Thyroid gland (tissue), 4 donors: ENCODE data around the gene LCP1. TPM values are rescaled to one million over a fixed set of nuclear protein-coding genes. Genes with fewer than 3 reads are reported as not detected.
A peak's percentile ranks its signal among the peaks of the same experiment; 100 is the strongest.

Source experiments
- DNase-seq, 2 donors: peaks; one replicate each; pipeline ENCODE4 v3.0.0-alpha.2; 2019
- H3K27ac ChIP-seq, 3 donors: fragments of 200-600 bp; sonication (generic); 1 replicate in 2 of 3; 2 replicates in 1 of 3; pipeline ENCODE4 v1.5.1; 2016 to 2019; ENCODE audit warnings: mild to moderate bottlenecking in 1 of 3, moderate library complexity in 1 of 3
- H3K27me3 ChIP-seq: fragments of 200-600 bp; sonication (generic); one replicate; pipeline ENCODE4 v1.5.1; 2019
- H3K36me3 ChIP-seq, 2 donors: fragments of 200-600 bp; sonication (generic); one replicate each; pipeline ENCODE4 v1.5.1; 2016 to 2019
- H3K4me1 ChIP-seq, 2 donors: fragments of 200-600 bp; sonication (generic); one replicate each; pipeline ENCODE4 v1.5.1; 2017 to 2019
- H3K4me3 ChIP-seq, 3 donors: fragments of 200-600 bp; sonication (generic); replicated peaks in 1 of 3; 1 replicate in 2 of 3; 2 replicates in 1 of 3; pipeline ENCODE4 v1.5.1; 2016; ENCODE audit warnings: mild to moderate bottlenecking in 1 of 3
- H3K9me3 ChIP-seq: fragments of 200-600 bp; sonication (generic); one replicate; pipeline ENCODE4 v1.5.1; 2017
- CTCF ChIP-seq, 6 experiments: fragments of 200-600 bp in 3 of 6; fragments of 450-650 bp in 3 of 6; sonication (generic) in 3 of 6; IDR thresholded peaks; one replicate each; pipeline ENCODE4 v1.5.1; 2016 to 2019; ENCODE audit warnings: antibody characterized with exemption in 6 of 6, mild to moderate bottlenecking in 2 of 6, inconsistent platforms in 1 of 6, moderate library complexity in 1 of 6
- POLR2A ChIP-seq, 2 donors: fragments of 450-650 bp; IDR thresholded peaks; one replicate each; pipeline ENCODE4 v1.6.1; 2017; ENCODE audit warnings: antibody characterized with exemption in 2 of 2, mild to moderate bottlenecking in 2 of 2, moderate library complexity in 1 of 2
- WGBS, 2 donors: methylation state at CpG; one replicate each; pipeline ENCODE4 v1.1.5; 2017; 5-methylcytosine and 5-hydroxymethylcytosine counted together
- intact Hi-C: fragments of 100-400 bp; cut with DNase I; formaldehyde crosslinking; loops from one replicate; pipeline ENCODE4 v1.15.1; 2023
- total RNA-seq, 4 donors: library from RNA; depleted of rRNA; stranded (reverse); fragments of >200 nt; gene quantifications; one replicate each; pipeline ENCODE4 v1.2.3, GENCODE V29; 2016

The LCP1 gene
- total RNA-seq, 4 donors from 2014 or later = 8.7 to 27.3 (median 11.9) TPM

- intact Hi-C loops = no loop called here
Measured at GRCh38 chr13:46134494-46134893, 47.5 kb downstream of the LCP1 start.

GRCh38 chr13:46132109-46132508 is 49.9 kb downstream of the LCP1 start:
- intact Hi-C loops = no loop called here
- Histone ChIP-seq H3K4me1 (peaks cover 15 to 22% of the 10 kb centered on the region in 2 donors), H3K4me3 (no peak overlapping the region), H3K9me3 (no peaks in the 10 kb centered on the region), H3K36me3 (no peaks in the 10 kb centered on the region), H3K27ac (no peak overlapping the region), H3K27me3 (no peaks in the 10 kb centered on the region)
- 87 to 96% methylated on average over 3 of the region's 3 CpGs for WGBS, 2 donors
- DNase-seq = no peak
- TF ChIP-seq CTCF (IDR thresholded peaks at IDR 0.05) (no peak), POLR2A (IDR thresholded peaks at IDR 0.05) (no peak)

More at GRCh38 chr13:46134494-46134893, 47.5 kb downstream of the LCP1 start:
- no peaks in the 10 kb centered on the region for H3K27me3 ChIP-seq
- peaks cover 15 to 22% of the 10 kb centered on the region in 2 donors for H3K4me1 ChIP-seq
- H3K36me3 ChIP-seq = no peaks in the 10 kb centered on the region
- WGBS, 2 donors = 52 to 59% methylated on average over 2 of the region's 2 CpGs
- peak overlapping the region; percentile 73 to 77 (median 76) for H3K27ac ChIP-seq
- DNase-seq = no peak
- no peaks in the 10 kb centered on the region for H3K9me3 ChIP-seq
- H3K4me3 ChIP-seq = no peak overlapping the region
- TF ChIP-seq CTCF (IDR thresholded peaks at IDR 0.05) (no peak), POLR2A (IDR thresholded peaks at IDR 0.05) (no peak)

GRCh38 chr13:46131705-46132104 is 50.3 kb downstream of the LCP1 start:
- no peaks in the 10 kb centered on the region for H3K36me3 ChIP-seq
- intact Hi-C loops = no loop called here
- no peak overlapping the region for H3K4me3 ChIP-seq
- no peak for DNase-seq
- TF ChIP-seq POLR2A (IDR thresholded peaks at IDR 0.05) = no peak
- no peak for TF ChIP-seq CTCF (IDR thresholded peaks at IDR 0.05)
- no peaks in the 10 kb centered on the region for H3K27me3 ChIP-seq
- H3K27ac ChIP-seq = no peak overlapping the region
- H3K4me1 ChIP-seq = peaks cover 15 to 22% of the 10 kb centered on the region in 2 donors
- H3K9me3 ChIP-seq = no peaks in the 10 kb centered on the region

- H3K36me3 ChIP-seq = no peaks in the 10 kb centered on the region
- H3K27ac ChIP-seq = no peak overlapping the region
- intact Hi-C loops = loop anchor here (10.0 kb wide), 1 partner anchor 325 kb away; no protein-coding TSS in a partner anchor
- H3K4me3 ChIP-seq = no peak overlapping the region
- 88 to 95% methylated on average over 3 of the region's 3 CpGs for WGBS, 2 donors
- TF ChIP-seq POLR2A (IDR thresholded peaks at IDR 0.05) = no peak
- TF ChIP-seq CTCF (IDR thresholded peaks at IDR 0.05) = no peak
- H3K9me3 ChIP-seq = no peaks in the 10 kb centered on the region
- no peaks in the 10 kb centered on the region for H3K27me3 ChIP-seq
- H3K4me1 ChIP-seq = peaks cover 7 to 10% of the 10 kb centered on the region in 2 donors
- no peak for DNase-seq
Measured at GRCh38 chr13:46129955-46130618, 51.9 kb downstream of the LCP1 start.

GRCh38 chr13:46129124-46129523 is 52.9 kb downstream of the LCP1 start:
- 89 to 92% methylated on average over 2 of the region's 2 CpGs for WGBS, 2 donors
- Histone ChIP-seq H3K36me3 (no peaks in the 10 kb centered on the region), H3K27ac (no peak overlapping the region), H3K4me1 (peaks cover 0 to 5% of the 10 kb centered on the region in 2 donors), H3K27me3 (no peaks in the 10 kb centered on the region), H3K4me3 (no peak overlapping the region), H3K9me3 (no peaks in the 10 kb centered on the region)
- DNase-seq = no peak
- no peak for TF ChIP-seq POLR2A (IDR thresholded peaks at IDR 0.05)
- TF ChIP-seq CTCF (IDR thresholded peaks at IDR 0.05) = no peak
- intact Hi-C loops = loop anchor here (10.0 kb wide), 1 partner anchor 324 kb away; no protein-coding TSS in a partner anchor
